Suprapubic skin (tissue), 3 donors: ENCODE results near the gene NUTM2F.

Source experiments
- EP300 ChIP-seq: sonication (generic); formaldehyde crosslinking; IDR thresholded peaks from one replicate; pipeline ENCODE4 v1.6.1; 2017; ENCODE audit warnings: antibody characterized with exemption
- TF ChIP-seq, protein P1 (sequence below), 2 donors: fragments of 200-600 bp in 1 of 2; fragments of 450-650 bp in 1 of 2; sonication (generic) in 1 of 2; IDR thresholded peaks; one replicate each; pipeline ENCODE4 v1.5.1; 2016 to 2019; ENCODE audit warnings: antibody characterized with exemption in 2 of 2, mild to moderate bottlenecking in 1 of 2, moderate library complexity in 1 of 2

DNA sequence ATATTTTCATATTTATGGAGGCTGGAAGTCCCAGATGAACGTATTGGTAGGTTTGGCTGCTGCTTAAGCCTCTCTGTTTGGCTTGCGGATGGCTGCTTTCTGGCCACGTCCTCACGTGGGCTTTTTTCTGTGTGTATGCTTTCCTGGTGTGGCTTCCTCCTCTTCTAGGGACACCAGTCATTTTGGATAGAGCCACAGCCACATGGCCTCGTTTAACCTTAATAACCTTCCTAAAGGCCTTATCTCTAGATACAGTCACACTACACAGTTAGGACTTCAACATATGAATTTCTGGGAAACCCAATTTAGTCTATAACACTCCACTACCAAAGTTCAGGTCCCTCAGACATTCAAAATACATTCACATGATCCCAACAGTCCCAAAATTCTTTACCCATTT, 26.9 kb downstream of the NUTM2F start:
- TF ChIP-seq EP300: no peak
- TF ChIP-seq, protein P1, sequence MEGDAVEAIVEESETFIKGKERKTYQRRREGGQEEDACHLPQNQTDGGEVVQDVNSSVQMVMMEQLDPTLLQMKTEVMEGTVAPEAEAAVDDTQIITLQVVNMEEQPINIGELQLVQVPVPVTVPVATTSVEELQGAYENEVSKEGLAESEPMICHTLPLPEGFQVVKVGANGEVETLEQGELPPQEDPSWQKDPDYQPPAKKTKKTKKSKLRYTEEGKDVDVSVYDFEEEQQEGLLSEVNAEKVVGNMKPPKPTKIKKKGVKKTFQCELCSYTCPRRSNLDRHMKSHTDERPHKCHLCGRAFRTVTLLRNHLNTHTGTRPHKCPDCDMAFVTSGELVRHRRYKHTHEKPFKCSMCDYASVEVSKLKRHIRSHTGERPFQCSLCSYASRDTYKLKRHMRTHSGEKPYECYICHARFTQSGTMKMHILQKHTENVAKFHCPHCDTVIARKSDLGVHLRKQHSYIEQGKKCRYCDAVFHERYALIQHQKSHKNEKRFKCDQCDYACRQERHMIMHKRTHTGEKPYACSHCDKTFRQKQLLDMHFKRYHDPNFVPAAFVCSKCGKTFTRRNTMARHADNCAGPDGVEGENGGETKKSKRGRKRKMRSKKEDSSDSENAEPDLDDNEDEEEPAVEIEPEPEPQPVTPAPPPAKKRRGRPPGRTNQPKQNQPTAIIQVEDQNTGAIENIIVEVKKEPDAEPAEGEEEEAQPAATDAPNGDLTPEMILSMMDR (IDR thresholded peaks at IDR 0.05): no peak
